HG02678 (cell line): Measurements from ENCODE around the gene FAM135A.
"Not testable (repeated sequence)": the region's sequence is repeated elsewhere in the genome, so short reads cannot be mapped to it uniquely, and the experiment has no call there.

Source experiments
- ATAC-seq: cut with Tn5 transposase; IDR thresholded peaks from one replicate; pipeline ENCODE4 v1.9.1; 2021; ENCODE audit warnings: mild to moderate bottlenecking, moderate library complexity; ENCODE audit not compliant: unreplicated experiment

Gene FAM135A

GRCh38 chr6:70456735-70457134 is 43.4 kb downstream of the FAM135A start:
- ATAC-seq, result no peak

GRCh38 chr6:70459235-70459634 is 45.9 kb downstream of the FAM135A start:
- no peak for ATAC-seq

- not testable (repeated sequence) for ATAC-seq
These were observed 46.4 kb downstream of the FAM135A start for GRCh38 chr6:70459699-70460098.

GRCh38 chr6:70470016-70470415 is 56.7 kb downstream of the FAM135A start:
- ATAC-seq, result no peak

- ATAC-seq, result not testable (repeated sequence)
These were observed 57.2 kb downstream of the FAM135A start for GRCh38 chr6:70470510-70470909.

- ATAC-seq, result no peak
These were observed 61.4 kb downstream of the FAM135A start for GRCh38 chr6:70474751-70475150.

- ATAC-seq, result no peak
These were observed 65.9 kb downstream of the FAM135A start for GRCh38 chr6:70479236-70479635.

- ATAC-seq, result not testable (repeated sequence)
These were observed 73.3 kb downstream of the FAM135A start for GRCh38 chr6:70486638-70487037.

- ATAC-seq, result no peak
These were observed 76.1 kb downstream of the FAM135A start for GRCh38 chr6:70489364-70489763.

GRCh38 chr6:70494833-70495232 is 81.5 kb downstream of the FAM135A start:
- ATAC-seq, result no peak

- not testable (repeated sequence) for ATAC-seq
These were observed 82.5 kb downstream of the FAM135A start for GRCh38 chr6:70495790-70496189.

- ATAC-seq, result no peak
These were observed 89.2 kb downstream of the FAM135A start for GRCh38 chr6:70502484-70502883.

- ATAC-seq, result no peak
These were observed 90.6 kb downstream of the FAM135A start for GRCh38 chr6:70503813-70504465.

- ATAC-seq, result no peak
These were observed 93.0 kb downstream of the FAM135A start for GRCh38 chr6:70506321-70506720.

GRCh38 chr6:70507161-70507560 is 93.9 kb downstream of the FAM135A start:
- ATAC-seq, result no peak

GRCh38 chr6:70508953-70509352 is 95.6 kb downstream of the FAM135A start:
- no peak for ATAC-seq

GRCh38 chr6:70510600-70510999 is 97.3 kb downstream of the FAM135A start:
- no peak for ATAC-seq

GRCh38 chr6:70518723-70519122 is 105.4 kb downstream of the FAM135A start:
- ATAC-seq, result no peak

- no peak for ATAC-seq
These were observed 107.3 kb downstream of the FAM135A start for GRCh38 chr6:70520575-70520974.

GRCh38 chr6:70524721-70525286 is 111.5 kb downstream of the FAM135A start:
- ATAC-seq, result no peak

GRCh38 chr6:70527071-70527737 is 113.9 kb downstream of the FAM135A start:
- ATAC-seq, result no peak

GRCh38 chr6:70530023-70530422 is 116.7 kb downstream of the FAM135A start:
- no peak for ATAC-seq
